Ovary (tissue), 3 donors: ENCODE results near the gene GRK6.

ENCODE experiments used
- CTCF ChIP-seq, 3 donors: fragments of 450-650 bp in 2 of 3; fragments of 200-600 bp in 1 of 3; IDR thresholded peaks; one replicate each; pipeline versions ENCODE4 v1.5.1 to v1.8.0; 2016 to 2022; ENCODE audit warnings: antibody characterized with exemption in 3 of 3, mild to moderate bottlenecking in 1 of 3
- EP300 ChIP-seq: sonication (generic); formaldehyde crosslinking; IDR thresholded peaks from one replicate; pipeline ENCODE4 v1.6.1; 2017; ENCODE audit warnings: antibody characterized with exemption
- POLR2A ChIP-seq: fragments of 450-650 bp; IDR thresholded peaks from one replicate; pipeline ENCODE4 v1.6.1; 2017; ENCODE audit warnings: antibody characterized with exemption, mild to moderate bottlenecking, moderate library complexity
- donor health status: DM: no; HTN: no; CAD: no.

GRCh38 chr5:177482359-177482795, 55.9 kb downstream of the GRK6 start:
- TF ChIP-seq CTCF (IDR thresholded peaks at IDR 0.05): no peak
- TF ChIP-seq EP300: no peak
- no peak for TF ChIP-seq POLR2A
